ENCODE data around the gene SELENOH. TPM values are rescaled to one million over a fixed set of nuclear protein-coding genes. Genes with fewer than 3 reads are reported as not detected.

The SELENOH gene
- total and polyA plus RNA-seq, 9 of the 15 experiments (the other 6 are each of a cell fraction or from before 2014, with no cell fraction given), result 16.6 to 299 (median 118) TPM

DNA sequence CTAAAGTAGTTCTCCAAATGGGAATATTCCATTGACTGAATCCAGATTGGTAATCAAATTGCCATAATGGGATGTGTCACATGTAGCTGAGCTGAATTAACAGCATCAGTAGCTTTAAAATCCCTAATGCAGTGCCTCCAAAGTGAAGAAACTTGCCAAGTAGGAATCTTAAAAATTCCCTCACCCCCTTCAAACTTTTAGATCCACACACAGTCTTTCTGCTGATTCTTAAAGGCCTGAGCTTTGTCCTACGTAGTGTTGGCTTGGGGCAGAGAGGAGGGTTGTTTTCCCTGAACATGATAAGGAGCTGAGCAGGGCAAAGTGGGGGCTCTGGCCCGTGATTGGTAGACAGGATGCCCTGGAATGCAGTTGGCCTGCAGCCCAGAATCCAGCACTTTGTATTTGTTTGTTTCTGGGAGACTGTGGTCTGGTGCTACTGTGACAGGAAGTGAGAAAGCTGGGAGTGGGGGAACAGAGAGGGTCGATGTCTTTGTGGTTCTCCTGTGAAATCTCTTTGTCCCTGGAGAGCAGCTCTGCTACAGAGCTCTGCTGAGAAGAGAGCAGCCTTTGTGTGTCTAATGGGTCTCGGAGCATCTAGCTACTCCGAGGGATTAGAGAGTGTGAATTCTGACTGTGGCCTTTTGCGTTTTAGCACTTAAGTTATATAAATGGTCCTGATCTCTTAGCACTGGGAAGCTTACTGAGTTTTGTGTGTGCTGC, 37.2 kb downstream of the SELENOH start:
- Histone ChIP-seq H3K4me2 (ENCODE audit: insufficient read depth, low read length) (peak overlapping the region; percentile 51), H3K9me3 (replicated peaks; ENCODE audit: control insufficient read depth, insufficient read depth, low read depth, low read length) (no peaks in the 10 kb centered on the region), H3K27me3 (ENCODE audit: control insufficient read depth in 2 of 2, insufficient read depth in 2 of 2, low read length in 2 of 2) (no peaks in the 10 kb centered on the region), H3K4me1 (replicated peaks in 1 of 2; ENCODE audit: control insufficient read depth in 2 of 2, insufficient read depth in 2 of 2, low read length in 2 of 2) (peaks cover 26 to 72% of the 10 kb centered on the region in 2 experiments), H3K9me1 (ENCODE audit: control insufficient read depth, insufficient read depth, low read length) (no peaks in the 10 kb centered on the region), H3K4me3 (no peak overlapping the region), H4K20me1 (replicated peaks; ENCODE audit: control insufficient read depth, insufficient read depth, low read length) (peaks cover 63% of the 10 kb centered on the region), H2AFZ (ENCODE audit: low read depth, low read length) (no peak overlapping the region), H3K36me3 (ENCODE audit: control insufficient read depth, insufficient read depth, low read length) (peaks cover 10% of the 10 kb centered on the region; the same call in 2 of the 3 replicates), H3K9ac (ENCODE audit: insufficient read depth in 1 of 2, low read depth in 2 of 2, low read length in 2 of 2) (peak overlapping the region; percentile 17 to 41; a peak in 1 of 4 replicates), H3K27ac (ENCODE audit: extremely low read depth, low read depth, low read length) (peak overlapping the region; percentile 4; the same call in 1 of the 3 replicates), H3K79me2 (ENCODE audit: control insufficient read depth, insufficient read depth, low read length) (peaks cover 92% of the 10 kb centered on the region)
- no TSS peak for BruUV-seq (replicated peaks)
- 13% methylated on average over 6 of the region's 6 CpGs for WGBS (ENCODE audit: insufficient coverage, low coverage, missing lambda C conversion rate)
- ATAC-seq, result peak; percentile 69
- ChIA-PET CTCF (ENCODE audit: low intra/inter-chr PET ratio) (no interaction called here), POLR2A (interaction anchor here (0.8 to 9.4 kb wide), 9 partner anchors 9 to 116 kb away, joined by 3 to 88 read pairs (median 4); partner anchors contain the start of genes BTBD18 and CTNND1)
- in situ Hi-C loops (cut with MboI) (no loop called here), intact Hi-C loops (cut with micrococcal nuclease) (loop anchor here (2.0 kb wide), 1 partner anchor 16 kb away; no protein-coding TSS in a partner anchor)
- peak; percentile 61 to 73 (median 69) for DNase-seq (ENCODE audit: extremely low read depth in 1 of 4, low spot score in 3 of 4)
- FAIRE-seq, result peak; percentile 71
- TF ChIP-seq ARID1B (IDR thresholded peaks at IDR 0.05) (0 out of 2 replicates have a peak, but pooled peaks have one; percentile 17), FOXJ2 (tag; IDR thresholded peaks at IDR 0.05) (peak; percentile 78; the same call in 1 of the 2 replicates), SOX6 (IDR thresholded peaks at IDR 0.05) (peak; percentile 60), TEAD4 (IDR thresholded peaks at IDR 0.05; ENCODE audit: low read length) (peak; percentile 75; the same call in 1 of the 2 replicates), TEAD4 (CRISPR knock-in tag; IDR thresholded peaks at IDR 0.05; ENCODE audit: borderline replicate concordance) (no peak), HDAC1 (IDR thresholded peaks at IDR 0.05) (no peak), RFX1 (IDR thresholded peaks at IDR 0.05) (0 out of 2 replicates have a peak, but pooled peaks have one; percentile 10), NR2C2 (CRISPR knock-in tag; IDR thresholded peaks at IDR 0.05) (no peak), NR2C2 (tag; IDR thresholded peaks at IDR 0.05) (peak; percentile 34; the same call in 1 of the 2 replicates), NRF1 (conservative IDR thresholded peaks at IDR 0.05 in 1 of 2, IDR thresholded peaks at IDR 0.05 in 1 of 2) (peak; percentile 22 to 44; a peak in 2 of 4 replicates), EP300 (IDR thresholded peaks at IDR 0.05; ENCODE audit: low read length) (0 out of 2 replicates have a peak, but pooled peaks have one; percentile 9), TEAD1 (CRISPR knock-in tag; IDR thresholded peaks at IDR 0.05) (peak; percentile 76 to 78; a peak in 3 of 4 replicates), DPF2 (IDR thresholded peaks at IDR 0.05) (peak; percentile 28; the same call in 1 of the 2 replicates), NFYB (IDR thresholded peaks at IDR 0.05; ENCODE audit: extremely low read depth, insufficient read length) (peak; percentile 68), FIP1L1 (IDR thresholded peaks at IDR 0.05; ENCODE audit: low read depth, low read length, poor library complexity, severe bottlenecking) (no peak), KHSRP (IDR thresholded peaks at IDR 0.05) (no peak), ETV1 (tag; conservative IDR thresholded peaks at IDR 0.05; ENCODE audit: low read depth) (0 out of 2 replicates have a peak, but pooled peaks have one; percentile 26), CXXC5 (CRISPR knock-in tag; IDR thresholded peaks at IDR 0.05) (0 out of 2 replicates have a peak, but pooled peaks have one; percentile 18), CTBP1 (IDR thresholded peaks at IDR 0.05; ENCODE audit: borderline replicate concordance) (peak; percentile 59; the same call in 1 of the 2 replicates), RCOR1 (IDR thresholded peaks at IDR 0.05; ENCODE audit: borderline replicate concordance in 1 of 2, low read depth in 2 of 2, low read length in 2 of 2) (peak in 1 of 2 experiments; percentile 62; a peak in 1 of 4 replicates)
- TF ChIP-seq, protein P1, sequence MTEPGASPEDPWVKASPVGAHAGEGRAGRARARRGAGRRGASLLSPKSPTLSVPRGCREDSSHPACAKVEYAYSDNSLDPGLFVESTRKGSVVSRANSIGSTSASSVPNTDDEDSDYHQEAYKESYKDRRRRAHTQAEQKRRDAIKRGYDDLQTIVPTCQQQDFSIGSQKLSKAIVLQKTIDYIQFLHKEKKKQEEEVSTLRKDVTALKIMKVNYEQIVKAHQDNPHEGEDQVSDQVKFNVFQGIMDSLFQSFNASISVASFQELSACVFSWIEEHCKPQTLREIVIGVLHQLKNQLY (CRISPR knock-in tag; conservative IDR thresholded peaks at IDR 0.05), result no peak

Data from K562 (cell line).